Smooth muscle cell (in vitro differentiated cells): ENCODE measurements around the gene PRDM8. TPM values are rescaled to one million over a fixed set of nuclear protein-coding genes. Genes with fewer than 3 reads are reported as not detected.

ENCODE experiments used
- DNase-seq: peaks from one replicate; lab custom pipeline; 2025; ENCODE audit not compliant: unreplicated experiment; lab: John Stamatoyannopoulos, UW
- H2AFZ ChIP-seq: fragments of 200-600 bp; sonication (generic); 2 replicates; pipeline ENCODE4 v1.6.0; 2016; ENCODE audit warnings: antibody characterized with exemption, low read depth, mild to moderate bottlenecking
- H3F3A ChIP-seq: fragments of 200-600 bp; sonication (generic); 2 replicates; pipeline ENCODE4 v1.6.0; 2017; ENCODE audit warnings: antibody characterized with exemption, low read depth
- H3K27ac ChIP-seq: fragments of 200-600 bp; sonication (generic); 2 replicates; pipeline ENCODE4 v1.5.1; 2016; ENCODE audit warnings: low read depth, mild to moderate bottlenecking
- H3K27me3 ChIP-seq: fragments of 200-600 bp; sonication (generic); 2 replicates; pipeline ENCODE4 v1.6.1; 2016; ENCODE audit warnings: low read depth, mild to moderate bottlenecking
- H3K36me3 ChIP-seq: fragments of 200-600 bp; sonication (generic); 2 replicates; pipeline ENCODE4 v1.5.1; 2016; ENCODE audit warnings: low read depth
- H3K4me1 ChIP-seq: fragments of 200-600 bp; sonication (generic); 2 replicates; pipeline ENCODE4 v1.5.1; 2016; ENCODE audit warnings: low read depth
- H3K4me2 ChIP-seq: fragments of 200-600 bp; sonication (generic); 2 replicates; pipeline ENCODE4 v1.6.0; 2016; ENCODE audit warnings: mild to moderate bottlenecking
- H3K4me3 ChIP-seq: fragments of 200-600 bp; sonication (generic); 2 replicates; pipeline ENCODE4 v1.5.1; 2016; ENCODE audit warnings: mild to moderate bottlenecking
- H3K79me2 ChIP-seq: fragments of 200-600 bp; sonication (generic); 2 replicates; pipeline ENCODE4 v1.6.0; 2016; ENCODE audit warnings: low read depth, mild to moderate bottlenecking
- H3K9ac ChIP-seq: fragments of 200-600 bp; sonication (generic); 2 replicates; pipeline ENCODE4 v1.6.0; 2016; ENCODE audit warnings: low read depth
- H3K9me3 ChIP-seq: fragments of 200-600 bp; sonication (generic); replicated peaks from 2 replicates; pipeline ENCODE4 v1.5.1; 2016; ENCODE audit warnings: low read depth
- H4K20me1 ChIP-seq: fragments of 200-600 bp; sonication (generic); 2 replicates; pipeline ENCODE4 v1.6.0; 2016; ENCODE audit warnings: low read depth
- WGBS: methylation state at CpG from one replicate; pipeline ENCODE4 v1.1.7; 2016; ENCODE audit warnings: low lambda C conversion rate; 5-methylcytosine and 5-hydroxymethylcytosine counted together
- polyA plus RNA-seq: library from polyadenylated mRNA; unstranded; fragments of >200 nt; fragmentation: Nextera tagmentation; extraction: Ambion mirVana; gene quantifications from 2 replicates; pipeline ENCODE4 v1.2.1, GENCODE V29; 2016
- total RNA-seq: library from RNA; depleted of rRNA; stranded (reverse); fragments of >200 nt; gene quantifications from 2 replicates; pipeline ENCODE4 v1.2.3, GENCODE V29; 2014
- TF ChIP-seq, protein P1 (sequence below): fragments of 200-600 bp; sonication (generic); IDR thresholded peaks from 2 replicates; pipeline ENCODE4 v1.5.1; 2017; ENCODE audit warnings: borderline replicate concordance, mild to moderate bottlenecking, antibody characterized with exemption; ENCODE audit not compliant: insufficient read depth, poor library complexity, severe bottlenecking

Gene PRDM8
- total and polyA plus RNA-seq, 2 experiments from 2014 or later = 0.09 to 0.15 TPM

DNA sequence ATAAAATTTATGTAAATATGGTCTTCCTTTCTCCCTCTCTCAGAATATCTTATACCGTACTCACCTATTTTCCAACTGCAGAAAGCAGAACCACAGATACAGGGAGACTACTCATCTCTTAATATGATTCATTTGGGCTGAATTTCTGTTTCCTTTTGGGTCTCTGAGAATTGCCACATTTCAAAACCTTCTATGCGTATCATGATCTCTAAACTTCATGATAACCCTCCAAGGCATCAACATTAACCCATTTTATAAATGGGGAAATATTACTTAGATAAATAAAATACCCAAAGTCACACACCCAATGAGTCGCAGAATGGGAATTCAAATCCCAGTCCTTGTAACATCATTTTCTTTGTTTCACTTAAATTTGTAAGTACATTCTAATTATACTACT, 16.6 kb upstream of the PRDM8 start:
- Histone ChIP-seq H3K79me2 (no peaks in the 10 kb centered on the region), H2AFZ (no peak overlapping the region), H3K4me3 (no peak overlapping the region), H3K36me3 (no peaks in the 10 kb centered on the region), H3K27ac (no peak overlapping the region), H4K20me1 (no peaks in the 10 kb centered on the region), H3K9ac (no peak overlapping the region), H3K4me1 (peaks cover 15% of the 10 kb centered on the region), H3K9me3 (no peaks in the 10 kb centered on the region), H3K4me2 (no peak overlapping the region), H3K27me3 (peaks cover 46% of the 10 kb centered on the region), H3F3A (no peaks in the 10 kb centered on the region)
- DNase-seq = no peak
- WGBS = 85% methylated on average over 3 of the region's 3 CpGs
- TF ChIP-seq, protein P1, sequence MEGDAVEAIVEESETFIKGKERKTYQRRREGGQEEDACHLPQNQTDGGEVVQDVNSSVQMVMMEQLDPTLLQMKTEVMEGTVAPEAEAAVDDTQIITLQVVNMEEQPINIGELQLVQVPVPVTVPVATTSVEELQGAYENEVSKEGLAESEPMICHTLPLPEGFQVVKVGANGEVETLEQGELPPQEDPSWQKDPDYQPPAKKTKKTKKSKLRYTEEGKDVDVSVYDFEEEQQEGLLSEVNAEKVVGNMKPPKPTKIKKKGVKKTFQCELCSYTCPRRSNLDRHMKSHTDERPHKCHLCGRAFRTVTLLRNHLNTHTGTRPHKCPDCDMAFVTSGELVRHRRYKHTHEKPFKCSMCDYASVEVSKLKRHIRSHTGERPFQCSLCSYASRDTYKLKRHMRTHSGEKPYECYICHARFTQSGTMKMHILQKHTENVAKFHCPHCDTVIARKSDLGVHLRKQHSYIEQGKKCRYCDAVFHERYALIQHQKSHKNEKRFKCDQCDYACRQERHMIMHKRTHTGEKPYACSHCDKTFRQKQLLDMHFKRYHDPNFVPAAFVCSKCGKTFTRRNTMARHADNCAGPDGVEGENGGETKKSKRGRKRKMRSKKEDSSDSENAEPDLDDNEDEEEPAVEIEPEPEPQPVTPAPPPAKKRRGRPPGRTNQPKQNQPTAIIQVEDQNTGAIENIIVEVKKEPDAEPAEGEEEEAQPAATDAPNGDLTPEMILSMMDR = no peak

- Histone ChIP-seq H3K4me3 (no peak overlapping the region), H2AFZ (no peak overlapping the region), H3K4me2 (no peak overlapping the region), H3K27ac (no peak overlapping the region), H3K27me3 (peaks cover 62% of the 10 kb centered on the region), H3K9me3 (no peaks in the 10 kb centered on the region), H3K79me2 (no peaks in the 10 kb centered on the region), H3F3A (no peaks in the 10 kb centered on the region), H3K9ac (no peak overlapping the region), H4K20me1 (no peaks in the 10 kb centered on the region), H3K4me1 (peaks cover 15% of the 10 kb centered on the region), H3K36me3 (no peaks in the 10 kb centered on the region)
- 43% methylated on average over 10 of the region's 10 CpGs for WGBS
- TF ChIP-seq, protein P1 = no peak
- no peak for DNase-seq
These were observed 15.0 kb upstream of the PRDM8 start for GRCh38 chr4:80182237-80182866.

GRCh38 chr4:80183250-80184052, 13.9 kb upstream of the PRDM8 start:
- TF ChIP-seq, protein P1 = no peak
- Histone ChIP-seq H3K9me3 (no peaks in the 10 kb centered on the region), H3K4me2 (peak overlapping the region; percentile 97), H3K27me3 (peaks cover 73% of the 10 kb centered on the region), H2AFZ (peak overlapping the region; percentile 92), H3K4me1 (peaks cover 15% of the 10 kb centered on the region), H3K79me2 (no peaks in the 10 kb centered on the region), H3K9ac (no peak overlapping the region), H4K20me1 (no peaks in the 10 kb centered on the region), H3K27ac (no peak overlapping the region), H3F3A (no peaks in the 10 kb centered on the region), H3K4me3 (peak overlapping the region; percentile 74), H3K36me3 (no peaks in the 10 kb centered on the region)
- 2% methylated on average over 50 of the region's 54 CpGs for WGBS
- no peak for DNase-seq
